HG03139 (cell line): Measurements from ENCODE around the gene DHPS.
"Not testable (repeated sequence)": the region's sequence is repeated elsewhere in the genome, so short reads cannot be mapped to it uniquely, and the experiment has no call there.

Experiments
- ATAC-seq: cut with Tn5 transposase; IDR thresholded peaks from one replicate; pipeline ENCODE4 v1.9.1; 2021; ENCODE audit not compliant: unreplicated experiment

DHPS gene

DNA sequence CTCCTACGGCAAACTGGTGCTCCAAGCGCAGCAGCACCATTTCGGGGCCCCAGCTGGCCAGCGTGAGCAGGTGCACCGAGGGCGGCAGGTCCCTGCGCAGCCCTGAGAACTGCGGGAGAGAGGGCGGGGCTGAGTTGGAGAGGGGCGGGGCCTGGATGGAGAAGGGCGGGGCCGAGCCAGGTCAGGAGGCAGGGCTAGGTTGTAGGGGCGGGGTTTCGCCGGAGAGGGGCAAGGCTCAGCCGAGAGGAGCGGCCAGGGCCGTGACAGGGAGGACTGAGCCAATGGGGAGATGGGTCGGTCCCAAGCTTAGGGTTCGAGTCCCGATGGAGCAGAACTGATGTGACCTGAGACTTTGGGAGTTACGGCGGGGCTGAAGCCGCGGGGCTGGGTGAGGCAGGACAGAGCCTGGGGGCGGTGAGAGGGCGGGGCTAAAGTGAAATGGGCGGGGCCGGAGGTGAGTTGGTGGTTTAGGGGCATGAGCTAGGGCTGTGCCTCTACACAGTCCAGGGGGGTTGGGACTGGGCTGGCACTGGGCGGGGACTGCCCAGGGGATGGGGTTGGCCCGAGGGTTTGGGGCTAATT lies 34.1 kb downstream of the DHPS start:
- ATAC-seq = no peak

DNA sequence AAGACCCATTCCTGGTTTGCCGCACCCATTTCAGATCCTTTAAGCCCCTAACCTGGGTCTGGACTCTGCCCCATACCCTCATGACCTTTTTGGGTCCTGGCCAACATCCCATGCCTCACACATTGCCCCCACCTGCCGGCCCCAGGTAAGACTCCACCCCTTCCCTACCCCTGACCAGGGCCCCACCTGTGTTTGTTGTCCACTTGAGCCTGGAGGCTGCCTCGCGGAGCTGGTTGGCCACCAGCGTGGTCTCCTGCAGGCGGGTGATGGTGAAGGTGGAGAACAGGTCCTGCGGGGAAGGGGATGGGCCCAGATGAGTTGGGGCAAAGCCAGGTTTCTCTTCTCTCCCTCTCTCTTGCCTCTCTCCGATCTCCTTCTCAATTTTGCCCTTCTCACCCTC lies 34.6 kb downstream of the DHPS start:
- no peak for ATAC-seq

DNA sequence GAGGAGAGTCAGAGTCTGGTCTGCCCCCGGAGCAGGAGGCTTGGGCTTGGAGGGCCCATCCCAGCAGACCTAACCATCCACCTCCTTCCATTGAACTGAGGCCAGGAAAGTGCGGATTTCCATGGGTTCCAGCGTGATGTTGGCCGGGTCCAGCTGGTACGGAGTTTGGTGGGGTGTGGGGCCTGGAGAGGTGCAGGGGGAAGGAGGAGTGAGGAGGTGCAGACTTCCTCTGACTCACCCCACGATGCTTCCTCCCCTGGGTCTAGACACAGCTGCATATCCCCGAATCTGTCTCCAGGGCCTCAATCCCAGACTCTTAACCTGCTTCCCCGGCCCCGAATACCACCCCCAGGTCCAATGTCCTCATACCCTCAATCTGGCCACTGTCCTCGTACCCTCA lies 35.1 kb downstream of the DHPS start:
- ATAC-seq = no peak

DNA sequence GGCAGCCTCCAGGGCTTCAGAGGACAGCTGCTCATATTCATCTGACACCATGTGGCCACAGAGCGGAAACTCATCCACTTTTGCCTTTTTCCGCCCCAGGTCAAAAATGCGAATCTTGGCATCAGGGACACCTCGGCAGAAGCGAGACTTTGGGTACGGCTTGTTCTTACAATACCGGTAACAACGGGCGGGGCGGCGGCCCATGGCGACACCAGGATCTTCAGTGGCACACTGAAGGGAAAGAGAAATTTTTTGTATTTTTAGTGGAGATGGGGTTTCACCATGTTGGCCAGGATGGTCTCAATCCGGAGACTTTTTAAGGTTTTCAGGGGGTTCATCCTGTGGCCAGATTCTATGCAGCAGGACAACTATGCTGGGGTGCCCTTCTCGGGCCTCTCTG lies 38.0 kb downstream of the DHPS start:
- not testable (repeated sequence) for ATAC-seq

DNA sequence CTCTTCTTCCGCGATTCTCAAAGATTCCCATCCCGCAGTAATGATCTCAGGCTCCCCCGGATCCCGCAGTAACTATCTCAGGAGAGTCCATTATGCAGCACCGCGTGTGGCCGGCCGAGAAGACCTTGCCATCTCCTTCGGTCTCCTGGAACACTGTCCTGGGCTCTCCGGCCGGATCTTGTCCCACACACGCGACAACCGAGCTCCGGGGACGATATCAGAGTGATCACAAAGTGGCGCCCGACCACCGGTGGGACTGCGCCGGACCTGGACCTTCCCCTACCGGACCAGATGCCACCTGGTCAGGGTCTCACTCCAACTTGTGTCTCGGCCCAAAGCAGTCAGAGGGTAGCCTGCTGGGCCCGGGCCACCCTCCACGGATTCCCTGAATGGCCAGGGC lies 39.2 kb downstream of the DHPS start:
- ATAC-seq = no peak

DNA sequence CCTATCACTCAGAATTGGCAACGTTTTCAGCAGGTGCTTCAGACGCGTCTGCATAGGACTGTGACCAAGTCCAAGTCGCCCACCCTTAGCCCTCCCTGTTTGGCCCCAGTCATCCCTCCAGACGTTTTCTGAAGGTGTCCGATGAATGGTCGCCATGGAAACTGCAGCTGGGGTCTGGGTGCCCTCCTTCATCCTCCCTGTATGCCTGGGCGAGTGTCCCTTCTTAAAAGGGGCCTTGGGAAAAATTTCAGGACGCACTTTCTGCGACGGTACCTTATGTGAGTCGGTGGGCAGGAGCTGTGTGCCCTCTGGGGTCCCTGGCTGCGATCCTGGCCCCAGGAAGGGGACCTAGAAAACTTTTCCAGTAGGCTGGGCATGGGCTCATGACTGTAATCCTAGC lies 40.2 kb downstream of the DHPS start:
- ATAC-seq = no peak

DNA sequence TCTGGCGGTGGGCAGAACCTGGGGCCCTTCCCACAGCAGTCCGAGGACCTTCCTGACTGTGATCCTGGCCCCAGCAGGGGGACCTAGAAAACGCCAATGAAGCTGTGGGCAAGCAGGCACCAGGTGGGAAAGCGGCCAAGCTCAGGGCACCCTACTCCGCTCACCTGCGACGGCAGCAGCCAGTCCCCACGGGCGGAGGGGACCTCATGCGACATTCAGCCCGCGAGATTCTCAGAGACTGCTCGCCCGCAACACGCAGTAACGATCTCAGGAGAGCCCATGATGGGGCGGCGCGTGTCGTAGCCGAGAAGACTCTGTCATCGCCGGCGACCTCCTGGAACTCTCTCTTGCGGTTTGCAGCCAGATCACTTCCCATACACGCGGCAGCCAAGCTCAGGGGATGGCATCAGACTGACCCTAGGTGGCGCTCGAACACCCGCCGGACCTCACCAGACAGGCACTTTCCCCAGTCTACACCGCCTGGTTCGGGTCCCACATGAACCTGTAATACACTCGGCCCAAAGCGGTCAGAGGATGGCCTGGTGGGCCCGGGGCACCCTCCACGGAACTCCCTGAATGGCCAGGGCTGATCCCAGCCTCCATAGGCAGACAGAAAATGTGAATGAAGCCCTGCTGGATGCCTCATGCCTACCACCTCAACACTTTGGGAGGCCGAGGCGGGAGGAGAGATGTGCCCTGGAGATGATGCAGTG lies 41.6 kb downstream of the DHPS start:
- no peak for ATAC-seq

DNA sequence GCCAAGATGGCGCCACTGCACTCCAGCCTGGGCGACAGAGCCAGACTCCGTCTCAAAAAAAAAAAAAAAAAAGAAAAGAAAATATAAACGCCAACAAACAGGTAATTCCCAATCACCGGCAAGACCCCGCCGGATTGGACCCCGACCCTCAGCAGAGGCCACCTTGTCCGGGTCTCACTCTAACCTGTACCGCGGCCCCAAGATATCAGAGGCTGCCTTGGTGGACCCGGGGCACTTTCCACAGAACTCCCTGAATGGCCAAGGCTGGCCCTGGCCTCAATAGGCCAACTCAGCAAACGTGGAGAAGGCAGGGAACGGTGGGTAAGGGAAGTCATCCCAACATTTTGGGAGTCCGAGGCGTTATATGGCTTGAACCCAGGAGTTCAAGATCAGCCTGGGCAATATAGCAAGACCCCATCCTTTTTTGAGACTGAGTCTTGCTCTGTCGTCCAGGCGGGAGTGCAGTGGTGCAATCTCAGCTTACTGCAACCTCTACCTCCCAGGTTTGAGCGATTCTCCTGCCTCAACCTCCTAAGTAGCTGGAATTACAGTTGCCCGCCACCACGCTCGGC lies 43.0 kb downstream of the DHPS start:
- no peak for ATAC-seq

DNA sequence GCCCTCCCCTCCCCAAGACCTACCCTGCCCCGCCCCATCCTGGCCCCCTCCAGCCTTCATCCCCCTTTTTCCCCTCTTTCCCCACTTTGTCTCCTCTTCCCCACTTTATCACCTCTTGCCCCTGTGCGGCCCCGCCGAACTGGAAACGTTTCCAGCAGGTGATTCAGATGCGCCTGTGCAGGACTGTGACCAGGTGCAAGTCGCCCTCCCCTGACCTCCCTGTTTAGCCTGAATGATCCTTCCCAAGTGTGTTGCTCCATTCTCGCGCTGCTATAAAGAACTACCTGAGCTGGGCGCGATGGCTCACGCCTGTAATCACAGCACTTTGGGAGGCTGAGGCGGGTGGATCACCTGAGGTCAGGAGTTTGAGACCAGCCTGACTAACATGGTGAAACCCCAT lies 45.0 kb downstream of the DHPS start:
- no peak for ATAC-seq

DNA sequence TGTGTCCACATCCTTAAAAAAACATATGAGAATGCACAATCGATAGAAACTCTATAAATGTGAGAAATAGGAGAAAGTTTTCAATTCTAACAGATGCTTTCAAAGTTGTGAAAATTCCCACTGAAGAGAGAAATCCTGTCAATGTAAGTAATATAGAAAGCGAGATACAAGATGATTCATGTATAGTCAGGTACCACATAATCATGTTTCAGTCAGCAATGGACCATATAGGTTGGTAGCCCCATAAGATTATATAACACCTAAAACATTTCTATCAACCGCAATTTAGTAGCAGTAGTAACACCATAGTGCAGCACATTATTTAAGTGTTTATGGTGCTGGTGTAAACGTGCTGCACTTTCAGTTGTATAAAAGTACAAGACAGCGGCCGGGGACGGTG lies 52.5 kb downstream of the DHPS start:
- ATAC-seq = no peak

DNA sequence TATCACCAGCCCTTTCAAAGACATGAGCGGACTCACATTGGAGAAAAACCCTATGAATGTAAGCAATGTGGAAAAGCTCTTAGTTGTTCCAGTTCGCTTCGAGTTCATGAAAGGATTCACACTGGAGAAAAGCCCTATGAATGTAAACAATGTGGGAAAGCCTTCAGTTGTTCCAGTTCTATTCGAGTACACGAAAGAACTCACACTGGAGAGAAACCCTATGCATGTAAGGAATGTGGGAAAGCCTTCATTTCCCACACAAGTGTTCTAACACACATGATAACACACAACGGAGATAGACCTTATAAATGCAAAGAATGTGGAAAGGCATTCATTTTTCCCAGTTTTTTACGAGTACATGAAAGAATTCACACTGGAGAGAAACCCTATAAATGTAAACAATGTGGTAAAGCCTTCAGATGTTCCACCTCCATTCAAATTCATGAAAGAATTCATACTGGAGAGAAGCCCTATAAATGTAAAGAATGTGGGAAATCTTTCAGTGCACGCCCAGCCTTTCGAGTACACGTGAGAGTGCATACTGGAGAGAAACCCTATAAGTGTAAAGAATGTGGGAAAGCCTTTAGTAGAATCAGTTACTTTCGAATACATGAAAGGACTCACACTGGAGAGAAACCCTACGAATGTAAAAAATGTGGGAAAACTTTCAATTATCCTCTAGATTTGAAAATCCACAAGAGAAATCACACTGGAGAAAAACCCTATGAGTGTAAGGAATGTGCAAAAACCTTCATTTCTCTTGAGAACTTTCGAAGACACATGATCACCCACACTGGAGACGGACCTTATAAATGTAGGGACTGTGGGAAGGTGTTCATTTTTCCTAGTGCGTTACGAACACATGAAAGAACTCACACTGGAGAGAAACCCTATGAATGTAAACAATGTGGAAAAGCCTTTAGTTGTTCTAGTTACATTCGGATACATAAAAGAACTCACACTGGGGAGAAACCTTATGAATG lies 53.3 kb downstream of the DHPS start:
- no peak for ATAC-seq

DNA sequence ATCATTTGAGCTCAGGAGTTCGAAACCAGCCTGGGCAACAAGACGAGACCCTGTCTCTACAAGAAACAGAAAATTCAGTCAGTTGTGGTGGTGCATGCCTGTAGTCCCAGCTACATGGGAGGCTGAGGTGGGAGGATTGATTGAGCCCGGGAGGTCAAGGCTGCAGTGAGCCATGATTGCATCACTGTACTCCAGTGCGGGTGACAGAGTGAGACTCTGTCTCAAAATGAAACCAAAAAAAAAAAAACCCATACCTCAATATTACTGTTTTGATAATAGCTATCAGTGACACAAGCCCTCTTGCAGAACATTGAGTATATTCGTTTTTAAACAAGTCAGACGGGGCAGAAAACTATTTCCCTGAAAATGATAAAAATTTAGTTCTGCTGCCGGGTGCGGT lies 54.7 kb downstream of the DHPS start:
- ATAC-seq = no peak
